ELF-1 (cell line): Measurements from ENCODE around the gene OR5B21.

ENCODE experiments used
- DNase-seq: peaks from one replicate; pipeline ENCODE4 v3.0.0-alpha.2; 2016; ENCODE audit warnings: low read depth, low spot score

OR5B21 gene

GRCh38 chr11:58508005-58508404, at the start of gene OR5B21:
Gene OR5B21 (minus strand): TSS chr11:58508105. CDS start chr11:58508105, 0 bp downstream.
- DNase-seq = no peak

GRCh38 chr11:58549644-58550043, 41.7 kb upstream of the OR5B21 start:
- no peak for DNase-seq

- DNase-seq = no peak
Measured at GRCh38 chr11:58546841-58547240, 38.9 kb upstream of the OR5B21 start.

- no peak for DNase-seq
Measured at GRCh38 chr11:58531865-58532341, 24.0 kb upstream of the OR5B21 start.

- no peak for DNase-seq
Measured at GRCh38 chr11:58530236-58530635, 22.3 kb upstream of the OR5B21 start.

GRCh38 chr11:58527429-58527828, 19.5 kb upstream of the OR5B21 start:
- no peak for DNase-seq

GRCh38 chr11:58526721-58527120, 18.8 kb upstream of the OR5B21 start:
- DNase-seq = no peak

DNA sequence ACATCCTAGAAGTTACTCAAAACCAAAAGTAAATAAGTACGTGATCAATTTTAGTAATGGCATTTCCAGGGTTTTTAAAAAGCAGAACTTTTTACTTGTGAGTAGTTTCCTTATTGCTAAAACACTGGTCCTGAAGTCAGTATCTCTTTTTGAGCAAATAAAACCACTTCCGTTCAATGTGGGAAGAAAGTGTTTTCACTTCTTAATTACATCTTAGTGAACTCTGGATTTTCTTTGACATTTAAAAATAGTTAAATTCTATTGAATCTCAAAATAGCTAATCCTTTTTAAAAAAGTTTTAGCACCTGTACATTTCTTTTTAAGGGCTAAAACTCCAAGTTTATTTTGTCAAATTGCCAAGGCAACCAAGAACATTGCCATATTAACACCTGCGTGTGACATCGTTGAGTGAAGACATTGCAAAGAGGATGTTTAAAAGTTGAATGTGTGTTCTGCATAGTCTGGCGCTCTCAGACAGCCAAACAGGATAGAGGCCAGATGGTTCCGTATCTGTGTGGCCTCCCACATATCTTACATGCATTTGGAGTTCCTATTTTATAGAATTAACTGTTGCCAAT, 17.2 kb upstream of the OR5B21 start:
- no peak for DNase-seq

DNA sequence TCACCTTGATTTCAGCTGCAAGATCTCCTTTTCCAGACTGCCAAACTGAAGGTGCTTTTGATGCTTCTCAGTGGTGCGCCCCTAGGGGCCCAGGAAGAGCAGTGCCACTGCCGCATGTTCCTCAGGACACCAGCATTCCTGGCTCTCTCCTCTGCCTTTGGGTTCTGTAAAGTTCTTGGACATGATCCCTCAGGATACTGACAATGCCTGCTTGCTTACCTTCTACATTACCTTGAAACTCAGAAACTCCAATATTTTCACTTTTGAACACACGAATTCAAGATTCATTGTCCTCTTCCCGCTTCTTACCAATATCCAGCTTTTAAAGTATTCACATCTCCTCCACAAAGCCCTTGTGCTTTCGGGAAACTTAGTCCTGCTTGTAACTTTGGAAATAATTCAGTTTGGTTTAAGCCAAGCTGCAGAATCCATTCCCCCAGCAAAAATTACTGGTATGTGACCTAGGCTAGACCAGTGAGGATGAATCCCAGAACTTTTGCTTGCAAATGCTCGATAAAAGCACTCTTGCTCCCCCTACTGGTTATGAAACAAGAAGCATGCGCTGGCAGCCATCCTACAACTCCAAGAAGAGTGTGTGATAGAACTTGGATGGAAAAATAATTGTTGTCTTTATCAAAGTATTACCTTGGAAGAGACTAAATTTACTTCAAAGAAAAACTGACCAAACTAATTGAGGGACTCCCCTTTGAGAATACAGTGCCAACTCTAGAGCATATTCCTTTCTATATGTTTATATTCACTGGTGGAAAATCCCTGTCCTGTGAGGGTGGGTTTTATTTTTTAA, 16.5 kb upstream of the OR5B21 start:
- DNase-seq = peak; percentile 69

- peak; percentile 67 for DNase-seq
Measured at GRCh38 chr11:58513747-58514367, 6.0 kb upstream of the OR5B21 start.

- DNase-seq = no peak
Measured at GRCh38 chr11:58511636-58512035, 3.7 kb upstream of the OR5B21 start.

GRCh38 chr11:58509748-58510147, 1.8 kb upstream of the OR5B21 start:
- no peak for DNase-seq

DNA sequence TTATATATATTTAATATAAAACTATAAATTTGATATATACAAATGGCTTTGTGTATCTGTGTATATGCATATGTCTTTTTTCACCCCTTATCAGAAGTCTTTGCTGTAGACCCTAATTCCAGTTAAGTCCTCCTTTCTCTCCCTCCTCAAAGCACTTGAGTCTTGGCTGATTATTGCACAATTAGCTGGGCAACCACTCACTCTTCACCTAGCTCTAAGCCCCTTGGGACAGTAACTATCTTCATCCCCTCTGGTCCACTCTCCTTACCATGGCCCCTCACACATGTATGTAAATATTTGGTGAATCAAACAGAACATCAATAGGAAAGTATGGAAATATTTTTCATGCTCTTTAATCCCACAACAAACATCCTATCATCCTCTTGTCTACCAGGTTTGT, 909 bp upstream of the OR5B21 start:
- no peak for DNase-seq

- no peak for DNase-seq
Measured at GRCh38 chr11:58507355-58507754, 550 bp downstream of the OR5B21 start.

DNA sequence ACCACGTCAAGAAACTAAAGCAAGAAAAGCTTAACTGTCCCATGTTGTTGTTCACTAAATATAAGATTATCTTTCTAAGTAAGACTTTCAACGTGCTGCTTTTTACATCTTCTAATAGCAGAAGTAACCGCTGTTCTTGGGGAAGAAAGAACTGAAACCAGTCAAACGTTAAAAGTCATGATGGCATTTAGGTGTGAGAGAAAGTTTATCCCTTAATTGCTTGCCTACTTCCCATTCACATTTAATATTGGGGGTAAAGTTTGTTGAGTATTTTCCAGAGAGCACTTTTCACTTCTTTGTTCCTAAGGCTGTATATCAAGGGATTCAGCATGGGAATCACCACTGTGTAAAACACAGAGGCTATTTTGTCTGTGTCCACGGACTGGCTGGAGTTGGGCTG, 970 bp downstream of the OR5B21 start:
- no peak for DNase-seq

DNA sequence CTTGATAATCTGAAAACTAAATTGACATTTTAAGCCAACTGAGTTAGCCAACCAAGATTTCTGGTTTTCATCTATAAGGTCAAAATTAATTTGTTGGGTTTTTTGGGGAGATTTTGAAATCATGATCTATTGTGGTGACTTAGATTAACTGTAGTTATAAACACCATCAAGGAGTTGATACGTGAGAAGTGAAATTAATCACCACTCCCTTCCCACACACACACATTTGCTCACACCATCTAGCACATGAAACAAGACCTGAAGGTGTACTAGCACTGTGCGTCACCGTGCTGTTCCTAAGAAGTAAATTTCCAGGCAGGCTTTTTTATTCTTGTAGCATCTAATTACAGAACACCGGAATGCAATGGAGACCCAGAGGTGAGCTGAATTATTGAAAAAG, 2.1 kb downstream of the OR5B21 start:
- no peak for DNase-seq

GRCh38 chr11:58504232-58504631, 3.7 kb downstream of the OR5B21 start:
- no peak for DNase-seq

DNA sequence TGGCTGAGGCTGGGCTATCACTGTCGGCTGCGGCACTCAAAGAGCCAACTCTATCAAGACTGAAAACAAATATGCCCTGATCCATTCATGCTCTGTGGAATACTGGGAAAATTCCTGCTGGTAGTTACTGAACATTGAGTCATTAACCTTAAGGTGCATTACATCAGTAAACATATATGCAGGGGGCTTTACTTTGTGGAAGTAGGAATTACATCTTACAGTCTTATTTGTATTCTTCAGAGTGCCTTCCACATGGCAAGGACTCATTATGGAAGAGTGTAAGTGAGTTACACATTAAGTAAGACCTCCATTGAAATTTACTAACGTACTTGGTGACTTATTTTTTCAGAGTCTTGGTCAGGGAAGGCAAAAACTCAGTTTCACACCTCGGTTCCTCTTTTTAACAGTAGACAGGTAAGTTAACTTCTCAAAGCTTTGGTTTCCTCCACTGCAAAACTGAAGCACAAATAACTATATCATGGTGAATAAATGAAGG, 4.5 kb downstream of the OR5B21 start:
- no peak for DNase-seq

DNA sequence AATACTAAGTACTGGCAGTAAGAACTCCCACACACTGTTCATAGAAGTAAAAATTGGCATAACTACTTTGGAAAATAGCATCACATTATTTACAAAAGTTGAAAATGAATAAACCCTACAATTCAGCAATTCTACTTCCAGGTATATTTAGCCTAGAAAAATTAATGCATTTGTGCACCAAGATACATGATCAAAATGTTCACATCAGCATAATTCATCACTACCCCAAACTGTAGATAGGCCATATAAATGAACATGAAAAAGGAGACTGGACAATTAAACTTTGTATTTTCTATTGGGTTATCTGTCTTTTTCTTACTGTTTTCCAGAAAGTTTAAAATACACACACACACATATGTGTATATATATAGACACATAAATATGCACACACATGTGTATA, 5.9 kb downstream of the OR5B21 start:
- DNase-seq = no peak

DNA sequence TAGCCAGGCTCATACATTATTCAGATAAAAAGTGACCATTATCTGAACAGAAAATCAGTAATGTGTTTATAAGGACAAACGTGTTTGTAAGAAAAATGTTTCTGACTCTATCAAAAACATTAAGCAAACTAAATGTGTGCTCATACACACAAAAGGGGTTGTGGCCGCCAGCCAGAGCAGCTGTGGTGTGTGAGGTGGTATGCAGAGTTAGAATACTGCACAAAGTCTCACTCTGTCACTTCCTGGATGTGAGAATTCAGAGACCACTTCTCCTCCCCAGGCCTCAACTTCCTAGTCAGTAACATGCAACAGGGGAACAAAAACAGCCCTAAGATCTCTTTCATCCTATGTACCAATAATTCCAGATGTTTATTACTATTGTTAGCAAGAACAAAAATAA, 9.4 kb downstream of the OR5B21 start:
- DNase-seq = no peak

DNA sequence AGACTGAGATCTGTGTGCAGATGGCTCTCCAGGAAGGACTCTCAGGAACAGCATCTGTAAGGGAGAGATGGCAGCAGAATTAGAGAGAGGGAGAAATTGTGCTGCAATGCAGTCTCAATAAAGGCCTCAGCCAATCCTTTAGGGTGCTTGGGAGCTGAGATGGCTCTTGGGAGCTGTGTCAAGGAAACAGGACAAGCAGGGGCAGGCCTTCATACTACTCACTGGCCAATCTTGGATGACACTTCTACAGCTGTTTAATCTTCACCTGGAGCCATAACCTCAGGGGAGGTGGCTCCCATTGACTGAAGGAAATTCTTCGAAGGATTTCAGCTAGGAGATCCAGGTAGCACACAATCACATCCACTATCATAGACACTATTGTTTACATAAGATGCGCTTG, 10.0 kb downstream of the OR5B21 start:
- no peak for DNase-seq

- DNase-seq = no peak
Measured at GRCh38 chr11:58495906-58496305, 12.0 kb downstream of the OR5B21 start.

GRCh38 chr11:58494101-58494500, 13.8 kb downstream of the OR5B21 start:
- DNase-seq = no peak
